Upper lobe of left lung (tissue), 4 donors: ENCODE results near the gene PARVB.

Experiments
- CTCF ChIP-seq, 6 experiments: fragments of 450-650 bp in 4 of 6; fragments of 200-600 bp in 2 of 6; sonication (generic) in 2 of 6; IDR thresholded peaks; one replicate each; pipeline ENCODE4 v1.5.1; 2016 to 2019; ENCODE audit warnings: antibody characterized with exemption in 6 of 6
- EP300 ChIP-seq, 4 donors: sonication (generic); formaldehyde crosslinking; IDR thresholded peaks; one replicate each; pipeline ENCODE4 v1.5.1; 2017; ENCODE audit warnings: antibody characterized with exemption in 4 of 4, control low read depth in 2 of 4
- POLR2A ChIP-seq, 4 donors: fragments of 450-650 bp; IDR thresholded peaks; one replicate each; pipeline ENCODE4 v1.5.1; 2016 to 2017; ENCODE audit warnings: antibody characterized with exemption in 4 of 4, mild to moderate bottlenecking in 2 of 4

DNA sequence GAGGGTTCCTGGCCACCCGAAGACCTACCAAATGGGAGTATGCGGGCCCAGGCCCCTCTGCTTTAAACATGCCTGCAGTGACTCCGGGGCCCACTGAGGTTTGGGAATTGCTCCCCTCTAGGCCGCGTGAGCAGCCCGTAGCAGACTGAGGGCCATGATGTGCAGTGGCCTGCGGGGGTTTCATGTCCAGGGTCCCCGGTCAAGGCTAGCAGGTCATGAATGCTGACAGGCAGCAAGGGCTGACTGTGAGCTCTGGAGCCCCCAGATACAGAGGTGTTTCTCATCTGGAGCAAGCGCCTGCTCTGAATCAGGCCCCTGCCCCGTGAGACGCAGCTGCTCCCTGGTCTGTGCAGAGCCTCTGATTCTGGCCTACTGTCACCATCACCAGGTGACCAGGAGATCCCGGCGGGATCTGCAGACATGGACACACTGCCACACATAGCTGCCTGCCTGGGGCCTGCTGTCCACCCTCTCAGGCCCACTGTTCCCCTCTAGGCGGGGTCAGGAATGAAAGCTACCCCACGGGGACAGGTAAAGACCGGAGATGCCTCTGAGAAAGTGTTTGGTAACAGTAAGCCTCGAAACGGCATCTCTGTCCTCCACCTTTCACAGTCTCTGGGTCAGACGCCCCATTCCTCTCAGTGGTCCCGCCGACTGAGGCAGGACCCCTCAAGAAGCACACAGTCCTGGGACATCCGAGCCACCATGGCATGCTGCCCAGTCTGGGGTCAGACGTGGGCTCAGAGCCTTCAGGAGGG, 73.3 kb downstream of the PARVB start:
- TF ChIP-seq CTCF (IDR thresholded peaks at IDR 0.05) (no peak), EP300 (IDR thresholded peaks at IDR 0.05) (no peak), POLR2A (IDR thresholded peaks at IDR 0.05) (no peak)
